ENCODE results near the gene ACACA.

ACACA gene

DNA sequence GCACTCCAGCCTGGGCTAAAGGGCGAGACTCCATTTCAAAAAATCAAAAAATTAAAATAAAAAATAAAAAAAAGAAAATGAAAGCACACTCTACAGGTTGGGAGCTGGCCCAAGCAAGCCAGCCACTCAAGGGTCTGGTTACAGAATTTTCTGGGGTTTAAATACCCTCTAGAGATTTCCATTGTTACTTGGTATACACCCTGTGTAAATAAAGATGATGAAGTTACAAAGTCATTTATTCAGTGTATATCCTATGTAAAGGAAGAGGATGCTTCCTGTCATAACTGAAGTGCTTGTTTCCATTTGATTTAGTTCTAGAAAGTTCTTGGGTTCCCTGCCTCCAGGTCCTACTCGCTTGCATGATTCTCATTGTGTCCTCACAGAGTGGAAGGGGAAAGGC is 110.7 kb downstream of the ACACA start:
- Histone ChIP-seq H3K27me3 (ENCODE audit: control insufficient read depth in 1 of 2, insufficient read depth in 2 of 2, low read length in 2 of 2) (no peaks in the 10 kb centered on the region), H3K4me3 (ENCODE audit: low read depth in 1 of 2, low read length in 2 of 2) (no peak overlapping the region), H3K9ac (ENCODE audit: low read depth in 1 of 2, low read length in 2 of 2) (no peak overlapping the region), H3K36me3 (ENCODE audit: control insufficient read depth in 1 of 2, insufficient read depth in 2 of 2, low read length in 2 of 2) (no peaks in the 10 kb centered on the region), H3K9me3 (ENCODE audit: control insufficient read depth in 1 of 2, low read length in 2 of 2) (no peaks in the 10 kb centered on the region), H3K27ac (ENCODE audit: low read depth, low read length) (no peak overlapping the region), H3K4me1 (ENCODE audit: control insufficient read depth in 1 of 2, insufficient read depth in 2 of 2, low read length in 2 of 2) (peaks cover 0 to 4% of the 10 kb centered on the region in 2 donors)

DNA sequence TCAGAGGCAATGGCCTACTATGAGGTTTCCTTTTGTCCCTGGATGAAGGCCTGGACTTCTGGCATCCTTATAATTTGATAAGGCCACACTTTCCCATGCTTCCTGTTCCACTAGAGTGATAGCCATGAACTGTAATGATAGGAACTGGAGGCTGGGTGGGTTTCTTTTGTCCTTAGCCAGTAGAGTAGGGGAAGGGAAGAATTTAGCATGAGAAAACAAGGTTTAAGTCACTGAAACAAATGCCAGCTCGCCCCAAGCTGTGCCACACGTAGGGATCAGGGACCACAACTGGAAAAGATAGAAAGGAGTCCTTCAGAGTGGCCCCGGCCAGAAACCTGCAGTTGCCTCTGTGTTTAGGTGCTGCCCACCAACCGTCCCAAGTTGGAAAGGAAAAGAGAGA is 111.7 kb downstream of the ACACA start:
- Histone ChIP-seq H3K4me3 (ENCODE audit: low read depth in 1 of 2, low read length in 2 of 2) (no peak overlapping the region), H3K27ac (ENCODE audit: low read depth, low read length) (no peak overlapping the region), H3K36me3 (ENCODE audit: control insufficient read depth in 1 of 2, insufficient read depth in 2 of 2, low read length in 2 of 2) (no peaks in the 10 kb centered on the region), H3K9ac (ENCODE audit: low read depth in 1 of 2, low read length in 2 of 2) (no peak overlapping the region), H3K9me3 (ENCODE audit: control insufficient read depth in 1 of 2, low read length in 2 of 2) (no peaks in the 10 kb centered on the region), H3K4me1 (ENCODE audit: control insufficient read depth in 1 of 2, insufficient read depth in 2 of 2, low read length in 2 of 2) (peaks cover 0 to 4% of the 10 kb centered on the region in 2 donors), H3K27me3 (ENCODE audit: control insufficient read depth in 1 of 2, insufficient read depth in 2 of 2, low read length in 2 of 2) (no peaks in the 10 kb centered on the region)

DNA sequence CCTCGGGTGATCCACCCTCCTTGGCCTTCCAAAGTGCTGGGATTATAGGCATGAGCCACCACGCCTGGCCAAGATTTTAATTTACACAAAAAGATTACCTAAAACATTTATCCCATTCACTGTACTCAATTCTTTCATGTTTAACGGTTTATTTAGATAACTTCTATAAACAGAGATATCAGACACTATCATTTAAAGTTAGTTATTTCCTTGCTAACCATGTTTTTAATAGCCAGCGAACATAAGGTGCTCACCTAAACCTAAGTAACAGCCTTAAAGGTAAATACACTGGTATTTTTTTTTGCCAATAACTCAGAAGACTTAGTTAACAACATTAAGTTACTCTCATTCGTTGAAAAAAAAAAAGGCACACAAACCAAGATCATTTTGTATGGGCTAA is 112.9 kb downstream of the ACACA start:
- no peaks in the 10 kb centered on the region for H3K36me3 ChIP-seq (ENCODE audit: control insufficient read depth in 1 of 2, insufficient read depth in 2 of 2, low read length in 2 of 2)
- H3K4me1 ChIP-seq (ENCODE audit: control insufficient read depth in 1 of 2, insufficient read depth in 2 of 2, low read length in 2 of 2), result peaks cover 0 to 4% of the 10 kb centered on the region in 2 donors
- no peaks in the 10 kb centered on the region for H3K9me3 ChIP-seq (ENCODE audit: control insufficient read depth in 1 of 2, low read length in 2 of 2)
- H3K4me3 ChIP-seq (ENCODE audit: low read depth in 1 of 2, low read length in 2 of 2), result no peak overlapping the region
- no peaks in the 10 kb centered on the region for H3K27me3 ChIP-seq (ENCODE audit: control insufficient read depth in 1 of 2, insufficient read depth in 2 of 2, low read length in 2 of 2)
- H3K27ac ChIP-seq (ENCODE audit: low read depth, low read length), result no peak overlapping the region
- no peak overlapping the region for H3K9ac ChIP-seq (ENCODE audit: low read depth in 1 of 2, low read length in 2 of 2)

DNA sequence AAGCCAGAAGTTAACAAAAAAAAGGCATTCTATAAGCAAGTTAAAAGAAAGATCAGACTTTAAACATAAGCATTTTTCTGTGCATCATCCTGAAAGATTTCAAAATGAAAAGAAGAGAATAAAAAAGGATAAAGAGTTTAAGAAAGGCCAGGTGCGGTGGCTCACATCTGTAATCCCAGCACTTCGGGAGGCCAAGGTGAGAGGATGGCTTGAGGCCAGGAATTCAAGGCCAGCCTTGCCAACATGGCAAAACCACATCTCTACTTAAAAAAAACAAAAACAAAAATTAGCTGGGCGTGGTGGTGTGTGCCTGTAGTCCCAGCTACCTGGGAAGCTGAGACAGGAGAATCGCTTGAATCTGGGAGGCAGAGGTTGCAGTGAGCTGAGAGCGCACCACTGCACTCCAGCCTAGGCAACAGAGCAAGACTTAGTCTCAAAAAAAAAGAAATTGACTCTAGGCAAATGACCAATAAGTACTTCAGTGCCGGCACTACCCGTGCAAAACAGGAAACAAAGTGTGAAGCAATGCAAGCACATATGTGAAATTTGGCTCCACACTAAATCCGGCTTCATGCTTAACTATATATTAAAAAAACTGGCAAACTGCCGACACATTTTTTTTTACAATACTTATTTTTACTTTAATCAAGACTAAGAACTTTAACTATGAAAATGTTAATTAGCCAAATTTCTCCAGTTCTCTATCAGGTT is 114.1 kb downstream of the ACACA start:
- no peaks in the 10 kb centered on the region for H3K27me3 ChIP-seq (ENCODE audit: control insufficient read depth in 1 of 2, insufficient read depth in 2 of 2, low read length in 2 of 2)
- no peak overlapping the region for H3K27ac ChIP-seq (ENCODE audit: low read depth, low read length)
- no peak overlapping the region for H3K4me3 ChIP-seq (ENCODE audit: low read depth in 1 of 2, low read length in 2 of 2)
- H3K4me1 ChIP-seq (ENCODE audit: control insufficient read depth in 1 of 2, insufficient read depth in 2 of 2, low read length in 2 of 2), result no peaks in the 10 kb centered on the region
- H3K36me3 ChIP-seq (ENCODE audit: control insufficient read depth in 1 of 2, insufficient read depth in 2 of 2, low read length in 2 of 2), result no peaks in the 10 kb centered on the region
- H3K9ac ChIP-seq (ENCODE audit: low read depth in 1 of 2, low read length in 2 of 2), result no peak overlapping the region
- H3K9me3 ChIP-seq (ENCODE audit: control insufficient read depth in 1 of 2, low read length in 2 of 2), result no peaks in the 10 kb centered on the region

DNA sequence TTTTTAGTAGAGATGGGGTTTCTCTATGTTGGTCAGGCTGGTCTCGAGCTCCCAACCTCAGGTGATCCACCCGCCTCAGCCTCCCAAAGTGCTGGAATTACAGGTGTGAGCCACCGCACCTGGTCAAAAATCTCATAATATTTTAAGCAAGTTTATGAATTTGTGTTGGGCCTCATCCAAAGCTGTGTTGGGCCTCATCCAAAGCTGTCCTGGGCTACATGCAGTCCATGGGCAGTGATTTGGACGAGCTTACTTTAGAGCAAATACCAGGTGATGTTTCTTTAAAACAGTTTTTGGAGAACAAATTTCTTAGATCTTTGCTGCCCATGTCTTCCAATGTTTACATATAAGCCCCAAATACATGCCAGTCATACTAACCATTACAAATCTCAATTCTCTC is 115.3 kb downstream of the ACACA start:
- no peak overlapping the region for H3K27ac ChIP-seq (ENCODE audit: low read depth, low read length)
- H3K4me1 ChIP-seq (ENCODE audit: control insufficient read depth in 1 of 2, insufficient read depth in 2 of 2, low read length in 2 of 2), result no peaks in the 10 kb centered on the region
- no peak overlapping the region for H3K4me3 ChIP-seq (ENCODE audit: low read depth in 1 of 2, low read length in 2 of 2)
- H3K36me3 ChIP-seq (ENCODE audit: control insufficient read depth in 1 of 2, insufficient read depth in 2 of 2, low read length in 2 of 2), result no peaks in the 10 kb centered on the region
- H3K27me3 ChIP-seq (ENCODE audit: control insufficient read depth in 1 of 2, insufficient read depth in 2 of 2, low read length in 2 of 2), result no peaks in the 10 kb centered on the region
- no peak overlapping the region for H3K9ac ChIP-seq (ENCODE audit: low read depth in 1 of 2, low read length in 2 of 2)
- H3K9me3 ChIP-seq (ENCODE audit: control insufficient read depth in 1 of 2, low read length in 2 of 2), result no peaks in the 10 kb centered on the region

DNA sequence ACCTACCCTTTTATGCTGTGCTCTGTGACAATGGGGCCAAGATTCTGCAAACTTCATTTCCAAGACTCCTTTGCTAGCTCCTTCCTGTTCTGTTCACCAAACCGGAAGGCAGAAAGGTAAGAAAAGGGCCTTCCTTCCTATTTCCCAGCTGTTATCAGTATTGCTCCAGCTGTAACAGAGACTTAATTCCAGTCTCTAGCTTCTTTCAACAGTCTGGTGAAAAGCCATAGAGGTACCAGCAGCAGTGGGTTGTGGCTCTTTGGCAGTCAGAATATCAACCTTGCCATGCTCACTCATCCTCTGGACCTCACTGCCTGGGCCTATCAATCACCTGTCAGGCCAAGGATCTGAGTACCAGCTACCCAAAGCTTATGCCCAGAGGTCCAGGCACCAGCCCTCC is 120.2 kb downstream of the ACACA start:
- Histone ChIP-seq H3K36me3 (ENCODE audit: control insufficient read depth in 1 of 2, insufficient read depth in 2 of 2, low read length in 2 of 2) (peaks cover 0 to 7% of the 10 kb centered on the region in 2 donors), H3K27me3 (ENCODE audit: control insufficient read depth in 1 of 2, insufficient read depth in 2 of 2, low read length in 2 of 2) (no peaks in the 10 kb centered on the region), H3K4me1 (ENCODE audit: control insufficient read depth in 1 of 2, insufficient read depth in 2 of 2, low read length in 2 of 2) (no peaks in the 10 kb centered on the region), H3K9ac (ENCODE audit: low read depth in 1 of 2, low read length in 2 of 2) (no peak overlapping the region), H3K27ac (ENCODE audit: low read depth, low read length) (no peak overlapping the region), H3K4me3 (ENCODE audit: low read depth in 1 of 2, low read length in 2 of 2) (no peak overlapping the region), H3K9me3 (ENCODE audit: control insufficient read depth in 1 of 2, low read length in 2 of 2) (no peaks in the 10 kb centered on the region)

DNA sequence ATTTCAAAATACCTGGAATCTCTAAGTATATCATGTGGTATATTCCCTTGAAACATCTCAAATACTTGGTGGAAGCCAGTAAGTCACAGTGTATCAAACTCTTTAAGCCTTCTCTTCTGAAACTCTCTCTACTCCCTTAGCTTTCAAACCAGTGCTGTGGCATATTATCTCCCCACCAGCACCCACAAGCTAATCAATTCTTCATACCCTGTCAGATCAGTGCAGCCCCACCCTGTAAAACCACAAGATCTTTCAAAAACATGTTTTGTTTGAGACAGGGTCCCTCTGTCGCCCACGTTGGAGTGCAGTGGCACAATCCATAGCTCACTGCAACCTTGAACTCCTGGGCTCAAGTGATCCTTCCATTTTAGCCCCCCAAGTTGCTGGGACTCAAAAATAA is 122.4 kb downstream of the ACACA start:
- Histone ChIP-seq H3K27me3 (ENCODE audit: control insufficient read depth in 1 of 2, insufficient read depth in 2 of 2, low read length in 2 of 2) (no peaks in the 10 kb centered on the region), H3K9ac (ENCODE audit: low read depth in 1 of 2, low read length in 2 of 2) (no peak overlapping the region), H3K4me3 (ENCODE audit: low read depth in 1 of 2, low read length in 2 of 2) (no peak overlapping the region), H3K9me3 (ENCODE audit: control insufficient read depth in 1 of 2, low read length in 2 of 2) (no peaks in the 10 kb centered on the region), H3K4me1 (ENCODE audit: control insufficient read depth in 1 of 2, insufficient read depth in 2 of 2, low read length in 2 of 2) (no peaks in the 10 kb centered on the region), H3K27ac (ENCODE audit: low read depth, low read length) (no peak overlapping the region), H3K36me3 (ENCODE audit: control insufficient read depth in 1 of 2, insufficient read depth in 2 of 2, low read length in 2 of 2) (peaks cover 0 to 10% of the 10 kb centered on the region in 2 donors)

DNA sequence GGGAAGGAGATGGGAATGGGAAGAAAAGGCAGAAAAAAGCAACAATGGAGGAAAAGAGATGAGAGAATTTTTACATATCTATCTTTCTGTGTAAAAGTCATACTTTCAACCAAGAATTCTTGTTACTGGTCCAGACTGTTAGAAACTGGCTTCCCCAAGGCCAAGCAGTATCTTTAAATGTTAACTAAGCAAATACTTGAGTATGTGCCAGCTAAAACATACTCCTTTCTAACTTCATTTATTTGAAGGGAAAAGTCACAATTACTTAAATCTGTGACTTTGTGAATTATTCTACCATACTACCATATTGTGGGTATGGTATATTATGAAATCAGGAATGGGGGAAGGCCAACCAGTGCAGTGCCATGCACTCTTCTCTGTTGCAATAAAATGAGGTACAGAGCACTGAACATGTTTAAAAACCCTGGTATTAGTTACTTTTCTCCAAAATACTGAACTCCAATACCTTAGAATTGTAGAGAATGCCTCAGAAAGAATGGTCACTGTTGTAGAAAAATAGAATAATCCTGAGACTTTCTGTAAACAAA is 123.1 kb downstream of the ACACA start:
- H3K4me3 ChIP-seq (ENCODE audit: low read depth in 1 of 2, low read length in 2 of 2), result no peak overlapping the region
- no peaks in the 10 kb centered on the region for H3K9me3 ChIP-seq (ENCODE audit: control insufficient read depth in 1 of 2, low read length in 2 of 2)
- no peaks in the 10 kb centered on the region for H3K27me3 ChIP-seq (ENCODE audit: control insufficient read depth in 1 of 2, insufficient read depth in 2 of 2, low read length in 2 of 2)
- H3K36me3 ChIP-seq (ENCODE audit: control insufficient read depth in 1 of 2, insufficient read depth in 2 of 2, low read length in 2 of 2), result peaks cover 0 to 10% of the 10 kb centered on the region in 2 donors
- no peaks in the 10 kb centered on the region for H3K4me1 ChIP-seq (ENCODE audit: control insufficient read depth in 1 of 2, insufficient read depth in 2 of 2, low read length in 2 of 2)
- H3K9ac ChIP-seq (ENCODE audit: low read depth in 1 of 2, low read length in 2 of 2), result no peak overlapping the region
- no peak overlapping the region for H3K27ac ChIP-seq (ENCODE audit: low read depth, low read length)

DNA sequence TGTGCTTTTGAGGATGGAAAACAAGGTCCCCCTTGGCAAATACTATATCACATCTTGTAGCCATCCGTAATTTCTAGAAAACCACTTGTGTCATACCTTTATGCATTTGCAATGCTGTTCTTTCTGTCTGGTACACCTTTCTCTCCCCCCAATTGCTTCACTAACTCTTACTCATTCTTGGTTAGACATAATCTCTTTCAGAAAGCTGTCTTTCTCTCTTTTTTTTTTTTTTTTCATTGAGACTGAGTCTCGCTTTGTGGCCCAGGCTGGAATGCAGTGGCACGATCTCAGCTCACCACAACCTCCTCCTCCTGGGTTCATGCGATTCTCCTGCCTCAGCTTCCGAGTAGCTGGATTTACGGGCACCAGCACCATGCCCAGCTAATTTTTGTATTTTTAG is 125.8 kb downstream of the ACACA start:
- no peaks in the 10 kb centered on the region for H3K27me3 ChIP-seq (ENCODE audit: control insufficient read depth in 1 of 2, insufficient read depth in 2 of 2, low read length in 2 of 2)
- no peaks in the 10 kb centered on the region for H3K4me1 ChIP-seq (ENCODE audit: control insufficient read depth in 1 of 2, insufficient read depth in 2 of 2, low read length in 2 of 2)
- H3K9ac ChIP-seq (ENCODE audit: low read depth in 1 of 2, low read length in 2 of 2), result no peak overlapping the region
- H3K27ac ChIP-seq (ENCODE audit: low read depth, low read length), result no peak overlapping the region
- no peak overlapping the region for H3K4me3 ChIP-seq (ENCODE audit: low read depth in 1 of 2, low read length in 2 of 2)
- H3K9me3 ChIP-seq (ENCODE audit: control insufficient read depth in 1 of 2, low read length in 2 of 2), result no peaks in the 10 kb centered on the region
- peaks cover 0 to 12% of the 10 kb centered on the region in 2 donors for H3K36me3 ChIP-seq (ENCODE audit: control insufficient read depth in 1 of 2, insufficient read depth in 2 of 2, low read length in 2 of 2)

DNA sequence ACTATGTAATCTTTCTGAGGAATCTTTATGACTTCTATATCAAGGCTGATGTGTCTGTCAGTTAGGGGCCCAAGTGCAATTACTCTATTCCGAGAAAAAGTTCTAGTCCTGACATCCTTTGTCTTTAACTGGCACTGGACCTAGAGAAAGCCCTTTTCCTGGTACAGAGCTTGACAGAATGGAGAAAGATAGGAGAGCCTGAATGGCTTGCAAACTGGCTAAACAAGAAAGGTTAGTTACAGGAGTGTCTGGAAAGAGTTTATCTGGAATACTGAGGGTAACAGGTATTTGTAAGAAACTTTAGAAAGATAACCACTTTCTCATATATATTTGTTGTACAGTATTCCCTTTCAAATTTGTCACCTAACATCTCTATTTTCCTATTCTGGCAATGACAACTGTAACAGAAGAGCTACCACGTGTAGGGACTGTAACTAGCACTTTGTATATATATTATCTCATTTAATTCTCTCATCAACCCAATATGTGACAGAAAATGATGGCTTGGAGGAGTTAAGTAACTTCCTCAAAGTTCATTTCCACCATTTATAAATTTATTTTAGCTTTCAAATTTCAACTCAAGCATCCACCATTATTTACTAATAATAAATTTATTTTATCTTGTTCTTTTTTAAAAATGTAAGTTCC is 128.3 kb downstream of the ACACA start:
- Histone ChIP-seq H3K4me1 (ENCODE audit: control insufficient read depth in 1 of 2, insufficient read depth in 2 of 2, low read length in 2 of 2) (peaks cover 0 to 2% of the 10 kb centered on the region in 2 donors), H3K27me3 (ENCODE audit: control insufficient read depth in 1 of 2, insufficient read depth in 2 of 2, low read length in 2 of 2) (no peaks in the 10 kb centered on the region), H3K36me3 (ENCODE audit: control insufficient read depth in 1 of 2, insufficient read depth in 2 of 2, low read length in 2 of 2) (peaks cover 0 to 28% of the 10 kb centered on the region in 2 donors), H3K9ac (ENCODE audit: low read depth in 1 of 2, low read length in 2 of 2) (no peak overlapping the region), H3K9me3 (ENCODE audit: control insufficient read depth in 1 of 2, low read length in 2 of 2) (no peaks in the 10 kb centered on the region), H3K27ac (ENCODE audit: low read depth, low read length) (no peak overlapping the region), H3K4me3 (ENCODE audit: low read depth in 1 of 2, low read length in 2 of 2) (no peak overlapping the region)
